Stimulated activated CD4-positive, alpha-beta T cell treated with anti-CD3 and anti-CD28 coated beads, Interleukin-2, amount 100 ng/mL, for 4 hours (primary cell): ENCODE results near the gene SAMD11.
"Not testable (repeated sequence)": the region's sequence is repeated elsewhere in the genome, so short reads cannot be mapped to it uniquely, and the experiment has no call there.

ENCODE experiments used
- DNase-seq: peaks from one replicate; pipeline ENCODE4 v3.0.0-alpha.2; 2020; ENCODE audit warnings: low read depth

SAMD11 gene

GRCh38 chr1:974687-975328 is 51.1 kb downstream of the SAMD11 start:
- DNase-seq = no peak

- no peak for DNase-seq
These were observed 51.6 kb downstream of the SAMD11 start for GRCh38 chr1:975365-975764.

- peak; percentile 46 for DNase-seq
These were observed 52.4 kb downstream of the SAMD11 start for GRCh38 chr1:975896-976683.

- DNase-seq = not testable (repeated sequence)
These were observed 53.1 kb downstream of the SAMD11 start for GRCh38 chr1:976791-977190.

- DNase-seq = no peak
These were observed 54.5 kb downstream of the SAMD11 start for GRCh38 chr1:978069-978834.

GRCh38 chr1:978835-979743 is 55.4 kb downstream of the SAMD11 start:
- no peak for DNase-seq

- DNase-seq = no peak
These were observed 56.0 kb downstream of the SAMD11 start for GRCh38 chr1:979744-980072.

- DNase-seq = no peak
These were observed 56.4 kb downstream of the SAMD11 start for GRCh38 chr1:980137-980571.

GRCh38 chr1:980602-981395 is 57.1 kb downstream of the SAMD11 start:
- DNase-seq = no peak

- DNase-seq = no peak
These were observed 57.8 kb downstream of the SAMD11 start for GRCh38 chr1:981491-981954.

GRCh38 chr1:981955-982558 is 58.3 kb downstream of the SAMD11 start, which contains the start of gene PERM1:
Gene PERM1, minus strand, starts transcription at chr1:982093. Its CDS starts 1,064 bp downstream, at chr1:981029.
- DNase-seq = no peak

GRCh38 chr1:982765-983436 is 59.2 kb downstream of the SAMD11 start:
- no peak for DNase-seq

GRCh38 chr1:983798-984475 is 60.2 kb downstream of the SAMD11 start:
- DNase-seq = peak; percentile 49

- no peak for DNase-seq
These were observed 60.7 kb downstream of the SAMD11 start for GRCh38 chr1:984476-984814.

- DNase-seq = no peak
These were observed 61.4 kb downstream of the SAMD11 start for GRCh38 chr1:985126-985525.

- not testable (repeated sequence) for DNase-seq
These were observed 64.3 kb downstream of the SAMD11 start for GRCh38 chr1:988061-988460.

GRCh38 chr1:991275-991674 is 67.6 kb downstream of the SAMD11 start:
- DNase-seq = not testable (repeated sequence)

GRCh38 chr1:991895-992294 is 68.2 kb downstream of the SAMD11 start:
- no peak for DNase-seq

- DNase-seq = no peak
These were observed 68.6 kb downstream of the SAMD11 start for GRCh38 chr1:992362-992761.
